Measurements from ENCODE around the gene MTSS2.
"Not testable (repeated sequence)": the region's sequence is repeated elsewhere in the genome, so short reads cannot be mapped to it uniquely, and the experiment has no call there.

MTSS2 gene

GRCh38 chr16:70646260-70647241 lies 39.3 kb downstream of the MTSS2 start, which contains the start of gene IL34:
Gene IL34 (plus strand): TSS chr16:70646559. CDS start chr16:70646948, 389 bp downstream.
- TF ChIP-seq CTCF (IDR thresholded peaks at IDR 0.05; ENCODE audit: extremely low read depth, insufficient read depth, missing control alignments) = no peak
- in situ Hi-C loops (cut with MboI; ENCODE audit: low pct_unique_long_range_greater_than_20kb, low sequenced_read_pairs, unreplicated experiment) = no loop called here
- no peak for DNase-seq (ENCODE audit: low spot score)

GRCh38 chr16:70644763-70645597 lies 40.9 kb downstream of the MTSS2 start:
- DNase-seq (ENCODE audit: low spot score) = no peak
- in situ Hi-C loops (cut with MboI; ENCODE audit: low pct_unique_long_range_greater_than_20kb, low sequenced_read_pairs, unreplicated experiment) = no loop called here
- TF ChIP-seq CTCF (IDR thresholded peaks at IDR 0.05; ENCODE audit: extremely low read depth, insufficient read depth, missing control alignments) = no peak

- in situ Hi-C loops (cut with MboI; ENCODE audit: low pct_unique_long_range_greater_than_20kb, low sequenced_read_pairs, unreplicated experiment); DNase-seq (ENCODE audit: low spot score): not testable (repeated sequence)
These were observed 42.6 kb downstream of the MTSS2 start for GRCh38 chr16:70643264-70643663.

- DNase-seq (ENCODE audit: low spot score) = no peak
- TF ChIP-seq CTCF (IDR thresholded peaks at IDR 0.05; ENCODE audit: extremely low read depth, insufficient read depth, missing control alignments) = no peak
- in situ Hi-C loops (cut with MboI; ENCODE audit: low pct_unique_long_range_greater_than_20kb, low sequenced_read_pairs, unreplicated experiment) = no loop called here
These were observed 43.2 kb downstream of the MTSS2 start for GRCh38 chr16:70642633-70643032.

- no peak for DNase-seq (ENCODE audit: low spot score)
- no peak for TF ChIP-seq CTCF (IDR thresholded peaks at IDR 0.05; ENCODE audit: extremely low read depth, insufficient read depth, missing control alignments)
- in situ Hi-C loops (cut with MboI; ENCODE audit: low pct_unique_long_range_greater_than_20kb, low sequenced_read_pairs, unreplicated experiment) = no loop called here
These were observed 46.8 kb downstream of the MTSS2 start for GRCh38 chr16:70638814-70639792.

All from GM13977 (cell line).